HG03457 (cell line): Measurements from ENCODE around the gene CCDC57.
A peak's percentile ranks its signal among the peaks of the same experiment; 100 is the strongest.

Source experiments
- ATAC-seq: cut with Tn5 transposase; IDR thresholded peaks from one replicate; pipeline ENCODE4 v1.9.1; 2021; ENCODE audit warnings: moderate number of reproducible peaks; ENCODE audit not compliant: unreplicated experiment

CCDC57 gene

DNA sequence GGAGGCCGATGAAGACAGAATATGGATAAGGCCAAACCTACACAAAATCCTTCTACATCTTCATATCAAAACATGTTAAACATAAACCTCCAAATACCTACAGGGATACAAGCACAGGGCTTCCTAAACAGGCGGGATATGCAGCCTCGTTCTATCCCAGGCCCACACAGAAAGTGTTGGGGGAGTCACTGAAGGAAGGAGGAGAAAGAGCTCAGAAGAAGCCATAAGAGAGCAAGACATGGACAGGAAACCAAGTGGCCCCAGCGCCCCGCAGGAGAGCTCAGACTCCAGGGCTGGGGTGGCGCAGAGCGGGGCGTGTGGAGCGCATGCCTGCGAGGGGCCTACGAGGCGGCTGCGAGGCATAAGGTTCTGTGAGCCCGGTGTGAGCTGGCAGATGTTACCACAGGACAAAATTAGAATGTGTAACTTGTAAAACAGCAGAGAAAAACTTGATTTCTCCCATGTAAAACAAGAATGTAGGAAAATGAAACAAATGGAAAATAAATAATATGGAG lies 103.6 kb downstream of the CCDC57 start:
- no peak for ATAC-seq

DNA sequence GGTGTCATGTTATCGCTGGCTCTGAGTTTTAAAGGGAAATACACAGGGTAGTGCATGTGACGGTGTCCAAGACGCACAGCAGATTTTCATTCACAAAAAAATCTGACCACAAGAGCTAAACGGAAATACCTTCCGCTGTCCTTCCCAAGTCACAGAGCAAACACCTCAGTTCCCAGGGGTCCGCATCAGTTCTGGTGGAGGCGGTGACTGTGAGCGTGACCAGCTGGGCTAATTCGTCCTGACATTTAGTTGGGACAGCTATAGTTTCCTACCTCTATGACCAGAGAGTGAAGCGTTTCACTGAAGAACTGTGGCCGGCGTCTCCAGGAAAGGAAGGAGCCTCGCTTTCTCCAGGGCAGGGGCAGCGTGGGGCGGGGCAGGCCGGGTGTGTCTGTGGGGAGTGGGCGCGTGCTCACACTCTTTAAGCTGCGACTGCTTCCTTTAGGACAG lies 104.1 kb downstream of the CCDC57 start:
- ATAC-seq, result no peak

DNA sequence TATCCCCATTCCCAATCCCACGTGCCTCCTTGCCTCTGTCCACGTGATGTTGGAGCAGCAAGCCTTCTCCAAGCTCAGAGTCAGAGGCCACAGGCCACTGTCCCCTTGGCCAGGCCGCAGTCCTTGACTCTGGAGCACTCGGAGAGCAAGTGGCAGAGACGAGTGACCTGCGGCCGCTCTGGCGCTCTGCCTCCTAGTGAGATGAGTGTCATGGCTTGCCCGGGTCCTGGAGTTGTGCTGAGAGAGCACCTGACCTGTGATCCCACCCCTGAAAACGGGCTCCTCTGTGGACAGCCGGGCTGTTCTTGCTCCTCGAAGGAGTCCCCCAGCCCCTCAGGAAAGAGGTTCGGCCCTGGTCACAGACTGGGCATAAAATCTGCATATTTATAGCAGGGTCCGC lies 104.6 kb downstream of the CCDC57 start:
- no peak for ATAC-seq

DNA sequence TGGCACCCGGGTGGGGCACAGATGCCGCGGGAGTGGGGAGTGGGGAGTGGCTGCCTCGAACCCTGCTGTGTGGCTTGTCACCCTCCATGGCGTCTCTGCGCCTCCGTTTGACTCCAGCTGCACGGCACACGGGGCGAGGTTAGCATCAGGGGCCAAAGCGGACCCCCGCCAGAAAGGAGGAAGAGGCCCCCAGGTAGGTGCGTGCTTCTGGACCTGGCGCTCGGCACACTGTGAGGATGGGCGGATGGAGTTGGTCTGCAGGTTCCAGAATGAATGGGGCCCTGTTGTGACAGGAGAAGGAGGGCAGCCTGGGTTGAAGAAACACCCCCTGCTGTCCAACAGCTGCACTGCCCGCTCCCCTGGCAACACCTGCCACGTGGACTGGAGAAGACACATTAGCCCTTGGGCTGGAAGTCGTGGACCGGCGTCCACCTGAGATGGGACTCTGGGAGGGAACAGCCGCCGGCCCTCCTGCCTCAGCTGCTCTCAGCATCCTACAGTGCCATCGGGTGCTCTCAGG lies 105.2 kb downstream of the CCDC57 start:
- ATAC-seq, result no peak

DNA sequence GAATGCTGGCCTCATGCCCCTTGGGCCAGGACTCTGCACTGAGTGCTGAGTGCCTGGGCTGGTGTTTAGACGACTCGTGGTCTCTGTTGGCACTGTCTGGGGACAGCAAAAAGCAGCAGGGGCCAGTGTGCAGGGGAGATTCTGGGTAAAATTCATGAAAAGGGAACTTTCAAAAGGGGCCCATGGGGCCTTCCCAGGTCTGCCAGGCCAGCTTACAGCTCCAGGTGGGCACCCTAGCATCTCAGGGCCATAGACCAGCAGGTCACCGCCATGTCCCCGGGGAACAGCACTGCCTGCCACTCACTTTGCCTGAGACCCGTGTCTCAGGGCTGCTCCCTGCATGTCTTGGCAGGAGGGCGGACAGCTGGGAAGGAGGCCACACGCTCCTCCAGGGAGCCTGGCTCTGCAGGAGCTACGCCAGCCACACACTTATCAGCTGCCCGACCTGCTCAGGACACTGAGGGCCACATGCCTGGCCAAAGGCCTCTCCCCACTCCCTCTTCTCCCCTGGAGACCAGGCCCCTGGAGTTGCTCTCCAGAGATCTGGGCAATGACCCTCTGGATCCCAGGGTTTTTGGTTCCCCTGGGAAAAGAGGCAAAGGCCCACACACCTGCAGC lies 105.8 kb downstream of the CCDC57 start:
- ATAC-seq, result no peak

DNA sequence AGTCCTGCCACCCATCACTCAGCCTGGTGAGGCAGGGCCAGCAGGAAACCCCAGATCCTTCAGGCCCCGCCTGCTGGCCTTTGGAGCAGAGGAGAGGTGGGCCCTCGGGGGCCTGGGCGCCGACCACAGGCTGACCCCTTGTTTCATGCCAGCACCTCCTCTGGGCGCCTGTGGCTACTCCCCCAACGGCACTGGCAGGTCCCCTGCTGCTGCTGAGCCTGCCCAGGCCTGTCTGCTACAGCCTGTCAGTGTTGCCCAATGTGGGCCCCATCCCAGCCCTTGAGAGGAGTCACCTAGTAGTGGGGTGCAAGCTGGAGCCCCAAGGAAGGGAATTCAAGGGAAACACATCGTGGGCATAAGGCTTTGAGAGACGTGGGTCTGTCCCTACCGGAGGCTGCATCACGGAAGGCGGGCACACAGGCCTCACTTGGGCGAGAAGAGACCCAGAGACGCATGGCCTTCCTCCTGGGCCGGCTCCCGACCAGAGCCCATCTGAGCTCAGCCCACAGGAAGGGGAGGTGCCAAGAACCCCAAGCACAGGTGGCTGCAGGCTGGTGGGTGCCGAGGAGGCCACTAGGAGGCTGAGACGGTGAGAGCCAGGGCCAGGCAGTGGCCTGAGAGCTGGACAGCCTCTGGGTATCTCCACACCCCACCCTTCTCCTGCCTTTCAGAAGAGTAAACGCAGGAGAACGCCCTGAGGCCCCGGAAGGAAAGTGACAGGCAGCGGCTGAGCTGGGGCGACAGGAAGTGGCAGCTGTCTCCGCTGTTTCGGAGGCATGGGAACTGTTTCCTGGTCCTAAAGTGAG lies 106.6 kb downstream of the CCDC57 start:
- no peak for ATAC-seq

DNA sequence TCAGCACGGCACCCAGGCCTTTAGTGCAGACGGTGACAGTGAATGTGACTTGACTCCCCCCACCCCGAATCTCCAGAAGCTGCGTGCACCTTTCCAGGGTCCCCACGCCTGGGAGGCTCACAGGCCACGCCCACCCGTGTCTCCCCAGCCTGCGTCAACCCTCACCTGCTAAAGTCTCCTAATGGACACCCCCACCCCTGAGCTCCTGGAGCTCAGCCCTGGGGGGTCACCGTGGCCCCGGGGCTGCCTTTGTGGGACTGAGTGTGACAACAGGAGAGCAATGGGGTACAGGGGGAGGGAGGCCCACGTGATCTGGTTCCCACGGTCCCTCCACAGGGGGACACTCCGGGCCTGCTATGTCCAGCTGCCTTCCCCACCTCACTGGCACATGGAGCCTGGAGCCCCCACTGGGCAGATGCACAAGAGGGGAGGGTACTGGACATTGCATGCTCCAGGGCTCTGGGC lies 107.2 kb downstream of the CCDC57 start:
- no peak for ATAC-seq

DNA sequence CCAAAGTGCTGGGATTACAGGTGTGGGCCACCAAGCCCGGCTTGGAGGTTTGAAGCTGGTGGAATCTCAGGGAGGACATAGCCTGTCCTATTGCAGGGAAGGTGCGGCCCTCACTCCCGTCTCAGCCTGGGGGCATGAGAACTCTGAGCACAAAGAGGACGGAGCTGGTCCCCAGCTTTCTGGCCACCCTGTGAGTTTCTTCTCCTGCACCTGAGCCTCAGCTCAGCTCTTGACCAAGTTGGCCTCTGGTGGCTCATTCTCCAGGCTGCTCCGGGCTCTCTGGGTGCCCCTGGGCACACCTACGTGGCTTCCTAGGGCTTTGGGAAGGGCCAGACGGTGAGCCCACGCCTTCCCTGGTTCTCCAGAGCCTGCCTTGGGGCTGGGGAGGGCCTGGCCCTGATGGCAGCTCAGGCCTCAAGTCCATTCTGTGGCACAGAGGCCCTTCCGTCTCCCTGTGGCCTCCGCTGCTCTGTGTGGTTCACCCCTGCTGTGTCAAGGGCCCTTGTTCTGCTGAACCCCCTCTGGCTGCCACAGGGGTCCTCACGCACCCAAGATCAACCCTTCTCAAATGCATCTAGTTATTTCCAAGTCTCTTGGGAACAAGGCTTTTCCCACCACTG lies 107.7 kb downstream of the CCDC57 start:
- no peak for ATAC-seq

DNA sequence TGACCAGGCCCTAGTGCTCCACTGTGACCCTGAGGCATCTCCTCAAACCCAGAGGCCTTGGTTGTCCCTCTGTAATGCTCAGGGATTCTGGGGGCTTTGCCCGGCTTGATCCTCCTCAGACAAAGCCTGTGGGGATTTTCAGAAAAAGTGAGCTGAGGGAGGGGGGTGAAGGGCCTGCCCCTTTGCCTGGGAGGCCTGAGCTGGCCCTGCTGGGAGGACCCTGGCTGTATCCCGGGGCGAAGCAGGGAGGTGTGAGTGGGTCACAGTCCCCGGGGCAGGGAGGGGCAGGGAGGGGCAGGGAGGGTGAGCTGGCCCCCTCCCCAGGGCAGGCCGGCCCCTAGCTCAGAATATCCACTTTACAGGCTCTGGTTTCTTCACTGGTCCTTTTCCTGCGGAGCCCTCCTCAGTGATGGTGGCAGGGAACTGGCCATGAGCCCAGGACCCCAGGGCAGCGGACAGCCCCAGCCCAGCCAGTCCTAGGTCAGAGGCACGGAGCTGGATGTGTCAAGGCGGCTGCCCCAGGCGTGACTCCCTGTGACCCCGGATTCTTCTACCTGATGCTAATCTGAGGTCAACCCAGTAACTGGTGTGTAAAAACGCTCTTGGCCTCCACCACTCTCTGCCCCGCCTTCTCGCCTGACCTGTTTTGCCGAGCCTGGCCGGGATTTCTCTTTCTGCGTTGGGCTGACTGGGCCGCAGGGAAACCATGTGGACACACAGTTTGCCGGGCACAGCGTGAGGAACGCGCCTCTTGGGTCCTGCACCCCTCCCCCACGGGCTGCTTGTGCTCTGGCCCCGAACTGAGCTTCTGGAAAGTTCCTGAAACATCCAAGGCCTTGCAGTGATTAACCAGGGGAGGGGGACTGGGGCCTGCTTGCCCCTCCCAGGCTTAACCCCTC lies 108.8 kb downstream of the CCDC57 start:
- no peak for ATAC-seq

DNA sequence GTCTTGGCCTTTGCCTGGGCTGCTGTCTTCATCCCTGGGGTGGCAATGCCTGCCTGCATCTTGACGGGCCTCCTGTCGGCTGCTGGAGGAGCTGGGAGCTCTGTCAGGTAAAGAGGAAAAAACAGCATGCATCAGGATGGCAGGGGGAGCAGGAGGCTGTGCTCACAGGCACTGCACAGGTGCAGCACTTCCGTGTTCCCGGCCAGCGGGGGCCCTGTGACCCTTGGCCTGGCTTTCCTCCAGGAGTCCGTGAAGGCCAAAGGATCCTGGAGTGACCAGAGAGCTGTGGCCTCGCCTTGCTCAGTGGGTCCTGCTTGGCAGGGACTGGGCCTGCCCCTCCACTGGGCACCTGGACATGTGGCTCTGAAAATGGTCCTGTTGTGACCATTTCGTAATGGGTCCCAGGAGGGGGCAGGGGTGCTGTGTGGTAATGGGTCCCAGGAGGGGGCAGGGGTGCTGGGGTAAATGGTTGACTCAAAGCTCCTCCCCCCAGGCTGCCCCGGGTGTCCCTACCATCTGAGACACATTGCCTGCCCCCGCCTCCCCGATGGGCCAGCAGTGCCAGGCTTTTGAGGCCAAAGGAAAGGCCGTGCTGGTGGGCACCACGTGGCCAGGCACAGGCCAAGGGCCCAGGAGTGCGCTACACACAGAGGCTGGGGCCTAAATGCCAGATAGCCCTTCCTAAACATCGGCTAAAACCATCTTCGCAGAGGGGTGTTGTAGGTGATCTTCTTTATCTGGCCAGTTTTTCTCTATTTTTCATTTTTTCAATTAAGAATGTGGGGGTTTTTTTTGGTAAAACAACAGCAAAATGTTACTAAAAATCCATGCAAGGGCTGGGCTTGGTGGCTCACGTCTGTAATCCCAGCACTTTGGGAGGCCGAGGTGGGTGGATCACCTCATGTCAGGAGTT lies 110.6 kb downstream of the CCDC57 start:
- no peak for ATAC-seq

DNA sequence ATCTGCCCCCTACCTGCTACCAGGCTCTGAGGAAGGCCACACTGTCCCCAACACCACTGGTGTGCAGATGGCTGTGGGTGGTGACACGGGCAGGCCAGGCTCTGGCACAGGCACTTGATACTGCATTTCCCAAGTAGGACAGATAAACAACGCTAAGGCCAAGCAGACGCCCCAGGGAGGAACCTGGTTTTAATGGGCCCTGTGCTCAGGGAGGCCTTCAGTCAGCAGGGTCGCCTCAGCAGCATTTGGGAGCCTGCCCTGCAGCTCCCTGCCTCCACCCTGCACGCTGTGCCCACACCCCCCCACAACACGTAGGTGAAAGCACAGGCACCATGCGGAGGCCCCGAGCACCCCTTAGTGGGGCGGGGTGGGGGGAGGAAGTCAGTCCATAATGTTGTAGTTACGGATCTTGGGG lies 111.3 kb downstream of the CCDC57 start:
- ATAC-seq, result no peak

DNA sequence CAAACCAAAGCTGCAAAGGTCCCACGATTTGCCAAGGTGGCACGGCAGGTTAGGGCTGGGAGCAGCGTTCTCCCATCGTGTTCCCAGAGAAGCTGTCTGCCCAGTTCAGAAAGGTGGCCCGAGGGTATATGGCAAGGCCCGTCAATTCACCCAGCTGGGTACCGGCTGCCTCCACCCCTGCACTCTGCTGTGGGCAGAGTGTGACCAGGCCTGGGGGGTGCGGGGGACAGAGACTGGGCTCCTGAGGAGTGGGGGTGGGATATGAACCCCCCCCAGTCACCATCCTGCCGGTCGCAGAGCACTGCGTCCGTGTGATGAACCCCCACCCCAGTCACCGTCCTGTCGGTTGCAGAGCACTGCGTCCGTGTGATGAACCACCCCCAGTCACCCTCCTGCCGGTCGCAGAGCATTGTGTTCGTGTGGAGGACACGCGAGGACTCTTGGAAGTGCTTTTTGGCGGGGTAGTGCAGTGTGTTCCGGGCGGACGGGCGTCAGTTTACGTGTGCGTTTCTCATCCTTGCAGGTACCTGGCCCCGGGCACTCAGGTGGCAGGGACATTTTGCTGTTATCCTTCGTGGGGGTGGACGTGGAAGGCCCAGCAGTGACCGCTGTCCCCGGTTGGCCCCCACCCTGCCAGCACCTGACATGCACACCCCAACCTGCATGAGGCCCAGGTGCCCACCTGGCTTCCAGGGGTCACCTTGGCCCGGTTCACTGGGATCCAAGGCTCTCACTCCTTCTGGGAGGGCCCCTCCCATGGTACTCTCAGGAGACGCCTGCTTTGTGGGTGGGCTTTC lies 111.9 kb downstream of the CCDC57 start:
- no peak for ATAC-seq

DNA sequence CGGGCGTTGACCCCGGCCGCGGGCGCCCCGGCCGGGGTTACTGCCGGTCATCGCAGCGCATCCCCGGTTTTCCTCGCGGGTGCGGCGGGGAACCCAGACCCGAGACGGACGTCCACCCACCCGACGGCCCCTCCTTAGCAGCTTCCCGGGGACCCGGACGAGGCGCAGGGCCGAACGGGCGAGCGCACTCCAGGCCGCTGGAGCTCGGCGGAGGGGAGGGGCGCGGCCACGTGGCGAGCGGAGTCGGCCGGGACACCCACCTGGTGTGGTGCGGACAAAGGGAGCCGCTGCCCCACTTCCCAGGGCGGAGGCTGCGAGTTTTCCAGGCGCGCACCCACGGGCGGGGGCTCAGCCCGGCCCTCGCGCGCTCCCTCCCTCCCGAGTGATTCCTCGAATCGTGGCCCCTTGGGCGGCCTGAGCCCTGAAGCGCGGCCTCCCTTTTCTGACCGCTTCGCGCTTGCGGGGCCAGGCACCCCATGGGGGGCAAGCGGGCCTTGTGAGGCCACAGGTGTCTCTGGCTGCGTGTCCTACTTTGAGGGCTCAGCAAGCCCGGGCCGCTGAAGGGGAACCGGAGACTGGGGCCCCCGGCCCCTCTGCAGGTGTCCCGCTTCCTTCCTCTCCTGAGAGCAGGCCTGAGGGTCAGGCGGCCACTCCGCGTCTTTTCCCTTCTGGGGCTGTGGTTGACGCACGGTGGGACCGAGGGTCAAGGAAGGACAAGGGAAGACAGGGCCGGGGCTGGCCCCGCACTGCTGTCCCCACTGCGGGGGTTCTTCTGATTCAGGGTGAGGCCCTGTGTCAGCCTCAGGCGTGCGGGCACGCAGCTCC lies 113.5 kb downstream of the CCDC57 start:
- ATAC-seq, result no peak

DNA sequence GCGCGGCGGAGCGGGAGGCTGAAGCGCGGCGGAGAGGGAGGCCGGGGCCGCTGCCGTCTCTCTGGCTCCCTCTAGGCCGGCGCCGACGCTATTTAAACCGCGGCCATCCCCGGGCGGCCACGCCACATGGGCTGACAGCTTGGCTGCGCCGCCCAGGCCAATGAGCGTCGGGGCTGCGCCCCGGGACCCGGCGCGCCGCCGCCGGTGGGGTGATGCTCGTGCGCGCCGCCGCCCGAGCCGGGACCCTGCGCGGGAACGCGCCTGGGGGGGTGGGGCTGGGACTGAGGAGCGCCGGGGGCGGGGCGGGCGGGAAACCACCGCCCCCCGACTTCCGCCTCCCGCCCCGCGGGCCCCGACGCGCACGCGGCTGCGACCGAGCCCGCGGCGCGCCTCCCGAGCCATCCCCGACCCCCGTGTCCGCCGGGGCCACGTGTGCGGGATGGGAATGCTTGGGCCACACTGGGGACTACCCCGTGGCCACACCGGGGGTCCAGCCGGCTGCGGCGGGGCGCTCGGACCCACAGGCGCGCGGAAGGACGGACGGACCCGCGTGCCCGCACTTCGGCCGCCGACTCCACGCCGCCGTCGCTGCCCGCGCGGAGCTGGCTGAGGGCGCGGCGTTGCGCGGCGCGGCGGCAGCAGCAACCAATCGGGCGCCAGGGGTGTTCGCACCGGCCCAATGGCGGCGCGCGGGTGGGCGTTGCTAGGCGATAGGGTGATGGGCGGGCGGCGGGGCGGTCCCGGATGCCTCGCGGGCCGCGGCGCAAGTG lies 114.3 kb downstream of the CCDC57 start, which contains the start of gene FASN:
FASN (minus strand) TSS at position 68 of the 770 bp plus-strand sequence. CDS start 1,791 bp downstream, outside the sequence.
- ATAC-seq, result peak; percentile 52

DNA sequence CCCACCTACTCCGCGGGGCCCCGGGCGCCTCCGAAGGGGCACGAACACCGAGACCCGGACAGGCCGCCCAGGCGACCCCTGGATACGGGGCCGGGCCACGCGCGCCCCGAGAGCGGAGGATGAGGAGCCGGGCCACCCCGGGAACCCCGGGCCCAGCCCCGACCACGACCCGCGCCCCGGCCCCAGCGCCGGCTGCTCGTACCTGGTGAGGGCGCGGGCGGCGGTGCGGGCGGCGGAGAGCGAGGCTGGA lies 114.8 kb downstream of the CCDC57 start:
- ATAC-seq, result no peak

DNA sequence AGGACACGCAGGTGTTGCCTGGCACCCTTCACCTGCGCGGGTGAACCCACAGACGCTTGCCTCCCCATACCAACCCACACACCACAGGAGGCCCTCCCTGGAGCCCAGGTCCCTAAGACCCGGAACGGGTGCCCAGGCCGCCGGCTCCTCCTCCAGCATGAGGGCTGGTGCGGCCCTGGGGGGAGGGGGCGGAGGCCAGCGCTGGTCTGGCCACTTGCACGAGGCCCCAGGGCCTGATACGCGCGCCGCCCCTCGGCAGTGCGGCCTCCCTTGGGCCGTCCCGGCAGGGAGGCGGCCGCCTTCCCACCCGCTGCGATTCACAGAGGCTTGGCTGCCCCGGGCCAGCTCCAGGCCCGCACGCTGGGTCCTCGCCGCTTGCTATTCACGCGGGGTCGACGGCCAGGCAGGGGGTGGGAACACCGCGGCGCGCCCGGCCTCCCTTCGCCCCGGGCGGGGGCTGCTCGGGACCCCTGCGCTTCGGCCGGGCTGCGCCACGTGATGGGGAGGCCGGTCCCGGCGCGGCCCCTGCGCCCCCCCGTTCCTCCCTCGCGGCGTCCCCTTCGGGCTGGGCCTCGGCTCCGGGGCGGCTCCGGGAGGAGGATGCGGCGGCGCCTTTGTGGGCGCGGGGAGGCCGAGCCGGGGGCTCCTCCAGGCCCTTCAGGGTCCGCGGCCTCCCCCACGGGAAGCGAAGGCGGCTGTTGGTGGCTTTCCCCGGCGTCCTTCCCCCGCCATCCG lies 115.3 kb downstream of the CCDC57 start:
- ATAC-seq, result peak; percentile 3
